OCI-LY3 (cell line): Measurements from ENCODE around the gene N4BP2.

Source experiments
- EZH2phosphoT487 ChIP-seq: fragments of 200-600 bp; shearing (Covaris generic); IDR thresholded peaks from 2 replicates; pipeline ENCODE4 v1.6.1; 2018; ENCODE audit warnings: antibody characterized with exemption, mixed run types, low read depth
- TF ChIP-seq, protein P1 (sequence below): fragments of 200-600, 300-600 bp; sonication (generic); IDR thresholded peaks from 2 replicates; pipeline ENCODE4 v1.5.1; 2014; ENCODE audit warnings: antibody characterized with exemption, low read length, low read depth

DNA sequence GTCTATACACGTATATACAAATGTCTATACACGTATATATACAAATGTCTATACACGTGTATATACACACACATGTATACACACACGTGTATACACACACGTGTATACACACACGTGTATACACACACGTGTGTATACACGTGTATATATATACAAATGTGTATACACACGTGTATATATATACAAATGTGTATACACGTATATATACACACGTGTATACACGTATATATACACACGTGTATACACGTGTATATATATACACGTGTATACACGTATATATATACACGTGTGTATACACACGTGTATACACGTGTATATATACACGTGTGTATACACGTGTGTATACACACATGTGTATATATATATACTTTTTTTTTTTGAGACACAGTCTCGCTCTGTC is 23.9 kb upstream of the N4BP2 start:
- TF ChIP-seq, protein P1, sequence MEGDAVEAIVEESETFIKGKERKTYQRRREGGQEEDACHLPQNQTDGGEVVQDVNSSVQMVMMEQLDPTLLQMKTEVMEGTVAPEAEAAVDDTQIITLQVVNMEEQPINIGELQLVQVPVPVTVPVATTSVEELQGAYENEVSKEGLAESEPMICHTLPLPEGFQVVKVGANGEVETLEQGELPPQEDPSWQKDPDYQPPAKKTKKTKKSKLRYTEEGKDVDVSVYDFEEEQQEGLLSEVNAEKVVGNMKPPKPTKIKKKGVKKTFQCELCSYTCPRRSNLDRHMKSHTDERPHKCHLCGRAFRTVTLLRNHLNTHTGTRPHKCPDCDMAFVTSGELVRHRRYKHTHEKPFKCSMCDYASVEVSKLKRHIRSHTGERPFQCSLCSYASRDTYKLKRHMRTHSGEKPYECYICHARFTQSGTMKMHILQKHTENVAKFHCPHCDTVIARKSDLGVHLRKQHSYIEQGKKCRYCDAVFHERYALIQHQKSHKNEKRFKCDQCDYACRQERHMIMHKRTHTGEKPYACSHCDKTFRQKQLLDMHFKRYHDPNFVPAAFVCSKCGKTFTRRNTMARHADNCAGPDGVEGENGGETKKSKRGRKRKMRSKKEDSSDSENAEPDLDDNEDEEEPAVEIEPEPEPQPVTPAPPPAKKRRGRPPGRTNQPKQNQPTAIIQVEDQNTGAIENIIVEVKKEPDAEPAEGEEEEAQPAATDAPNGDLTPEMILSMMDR, result no peak
- TF ChIP-seq EZH2phosphoT487, result no peak
